K562 (cell line): ENCODE measurements around the gene ZNF441. TPM values are rescaled to one million over a fixed set of nuclear protein-coding genes. Genes with fewer than 3 reads are reported as not detected.

Source experiments
- CBX5 ChIP-seq: IDR thresholded peaks from 2 replicates; pipeline ENCODE4 v1.6.1; 2014; ENCODE audit warnings: low read depth, borderline replicate concordance
- E2F1 ChIP-seq: sonication (generic); formaldehyde crosslinking; IDR thresholded peaks from 2 replicates; pipeline ENCODE4 v1.8.1; 2023; ENCODE audit warnings: mild to moderate bottlenecking, missing genetic modification reagents, moderate library complexity
- EWSR1 ChIP-seq: fragments of 450-650 bp; IDR thresholded peaks from 2 replicates; pipeline ENCODE4 v1.6.1; 2018; ENCODE audit warnings: borderline replicate concordance, mild to moderate bottlenecking, low read depth, moderate library complexity; ENCODE audit not compliant: partially characterized antibody
- JUN ChIP-seq, 2 experiments: sonication (generic) in 1 of 2; formaldehyde crosslinking in 1 of 2; IDR thresholded peaks; 2 replicates each; pipeline versions ENCODE4 v1.6.1 to v1.8.0; 2012 to 2022; ENCODE audit warnings: borderline replicate concordance in 2 of 2, mild to moderate bottlenecking in 2 of 2, improper control_type of control experiment in 1 of 2, low read depth in 1 of 2, low read length in 1 of 2, missing genetic modification reagents in 1 of 2
- KLF16 ChIP-seq: IDR thresholded peaks from 2 replicates; pipeline ENCODE4 v1.6.1; 2016; ENCODE audit warnings: antibody characterized with exemption
- NRF1 ChIP-seq, 2 experiments: fragments of 450-650 bp; IDR thresholded peaks in 1 of 2; conservative IDR thresholded peaks in 1 of 2; 2 replicates each; pipeline ENCODE4 v1.6.1; 2014; ENCODE audit warnings: mild to moderate bottlenecking in 2 of 2
- RBM25 ChIP-seq: fragments of 200-400 bp; formaldehyde crosslinking; IDR thresholded peaks from 2 replicates; pipeline ENCODE4 v1.6.1; 2018; ENCODE audit warnings: low read length, low read depth, moderate library complexity; ENCODE audit not compliant: severe bottlenecking
- YY1 ChIP-seq, 3 experiments: IDR thresholded peaks; 2 replicates each; pipeline ENCODE4 v1.6.1; 2011; ENCODE audit warnings: low read length in 2 of 3, mild to moderate bottlenecking in 2 of 3, moderate library complexity in 2 of 3, borderline replicate concordance in 1 of 3, control low read depth in 1 of 3, low read depth in 1 of 3; ENCODE audit not compliant: insufficient read depth in 3 of 3, insufficient replicate concordance in 2 of 3, control insufficient read depth in 1 of 3, insufficient read length in 1 of 3; ENCODE audit errors: extremely low read depth in 1 of 3
- ZBTB8A ChIP-seq: fragments of 450-650 bp; IDR thresholded peaks from 2 replicates; pipeline ENCODE4 v1.6.1; 2018; ENCODE audit warnings: mild to moderate bottlenecking, moderate library complexity; ENCODE audit not compliant: partially characterized antibody
- ZKSCAN1 ChIP-seq: fragments of 150-350 bp; IDR thresholded peaks from 2 replicates; pipeline ENCODE4 v1.6.1; 2016; ENCODE audit warnings: low read depth, low read length
- ZNF280A ChIP-seq: fragments of 450-650 bp; IDR thresholded peaks from 2 replicates; pipeline ENCODE4 v1.6.1; 2018; ENCODE audit warnings: mild to moderate bottlenecking, low read depth; ENCODE audit not compliant: partially characterized antibody
- ZNF695 ChIP-seq: fragments of 450-650 bp; formaldehyde crosslinking; IDR thresholded peaks from 2 replicates; pipeline ENCODE4 v1.4.0; 2020; ENCODE audit warnings: mild to moderate bottlenecking, moderate library complexity
- ZNF75A ChIP-seq: fragments of 450-650 bp; formaldehyde crosslinking; IDR thresholded peaks from 2 replicates; pipeline ENCODE4 v1.4.0; 2020; ENCODE audit warnings: mild to moderate bottlenecking
- ZSCAN32 ChIP-seq: fragments of 450-650 bp; formaldehyde crosslinking; IDR thresholded peaks from 2 replicates; pipeline ENCODE4 v1.4.0; 2020; ENCODE audit warnings: mild to moderate bottlenecking, moderate library complexity
- polyA plus RNA-seq, 8 experiments: library from polyadenylated mRNA; depleted of rRNA in 4 of 8; stranded (reverse) in 5 of 8; unstranded in 3 of 8; fragments of >200 nt; fragmentation: Nextera tagmentation in 2 of 8; fragmentation: Illumina TruSeq in 1 of 8; extraction: Ambion mirVana in 2 of 8; extraction: Trizol in 1 of 8; gene quantifications; 2 replicates each; pipeline versions ENCODE4 v1.2.1 to v1.2.3, GENCODE V29; 2011 to 2014; ENCODE audit warnings: inconsistent platforms in 1 of 8, missing spikeins in 1 of 8
- total RNA-seq, 7 experiments: library from RNA; depleted of rRNA in 6 of 7; stranded (reverse); fragments of >200 nt in 6 of 7; fragmentation: Illumina TruSeq in 2 of 7; extraction: Trizol in 2 of 7; gene quantifications; 2 replicates each; pipeline versions ENCODE4 v1.2.1 to v1.2.3, GENCODE V29; 2011 to 2021; ENCODE audit warnings: low replicate concordance in 1 of 7
- TF ChIP-seq, protein P1 (sequence below): fragments of 250-450 bp; sonication (Bioruptor Pico); IDR thresholded peaks from 2 replicates; pipeline ENCODE4 v1.5.0; 2021; ENCODE audit warnings: mild to moderate bottlenecking, moderate library complexity
- TF ChIP-seq, protein P2 (sequence below), 2 experiments: fragments of 450-650 bp in 1 of 2; sonication (generic) in 1 of 2; formaldehyde crosslinking in 1 of 2; IDR thresholded peaks in 1 of 2; conservative IDR thresholded peaks in 1 of 2; 2 replicates each; pipeline versions ENCODE4 v1.6.1 to v1.8.1; 2016 to 2023; ENCODE audit warnings: mild to moderate bottlenecking in 2 of 2, moderate library complexity in 2 of 2, inconsistent platforms in 1 of 2, missing genetic modification reagents in 1 of 2
- TF ChIP-seq, protein P3 (sequence below): IDR thresholded peaks from 2 replicates; pipeline ENCODE4 v1.6.1; 2012; ENCODE audit warnings: low read depth, low read length, improper control_type of control experiment, borderline replicate concordance

The ZNF441 gene
- total and polyA plus RNA-seq, 9 of the 15 experiments (the other 6 are each of a cell fraction or from before 2014, with no cell fraction given): 1.9 to 14.0 (median 7.8) TPM

GRCh38 chr19:11722414-11722813 lies 44.4 kb upstream of the ZNF441 start (continued):
- TF ChIP-seq, protein P1, sequence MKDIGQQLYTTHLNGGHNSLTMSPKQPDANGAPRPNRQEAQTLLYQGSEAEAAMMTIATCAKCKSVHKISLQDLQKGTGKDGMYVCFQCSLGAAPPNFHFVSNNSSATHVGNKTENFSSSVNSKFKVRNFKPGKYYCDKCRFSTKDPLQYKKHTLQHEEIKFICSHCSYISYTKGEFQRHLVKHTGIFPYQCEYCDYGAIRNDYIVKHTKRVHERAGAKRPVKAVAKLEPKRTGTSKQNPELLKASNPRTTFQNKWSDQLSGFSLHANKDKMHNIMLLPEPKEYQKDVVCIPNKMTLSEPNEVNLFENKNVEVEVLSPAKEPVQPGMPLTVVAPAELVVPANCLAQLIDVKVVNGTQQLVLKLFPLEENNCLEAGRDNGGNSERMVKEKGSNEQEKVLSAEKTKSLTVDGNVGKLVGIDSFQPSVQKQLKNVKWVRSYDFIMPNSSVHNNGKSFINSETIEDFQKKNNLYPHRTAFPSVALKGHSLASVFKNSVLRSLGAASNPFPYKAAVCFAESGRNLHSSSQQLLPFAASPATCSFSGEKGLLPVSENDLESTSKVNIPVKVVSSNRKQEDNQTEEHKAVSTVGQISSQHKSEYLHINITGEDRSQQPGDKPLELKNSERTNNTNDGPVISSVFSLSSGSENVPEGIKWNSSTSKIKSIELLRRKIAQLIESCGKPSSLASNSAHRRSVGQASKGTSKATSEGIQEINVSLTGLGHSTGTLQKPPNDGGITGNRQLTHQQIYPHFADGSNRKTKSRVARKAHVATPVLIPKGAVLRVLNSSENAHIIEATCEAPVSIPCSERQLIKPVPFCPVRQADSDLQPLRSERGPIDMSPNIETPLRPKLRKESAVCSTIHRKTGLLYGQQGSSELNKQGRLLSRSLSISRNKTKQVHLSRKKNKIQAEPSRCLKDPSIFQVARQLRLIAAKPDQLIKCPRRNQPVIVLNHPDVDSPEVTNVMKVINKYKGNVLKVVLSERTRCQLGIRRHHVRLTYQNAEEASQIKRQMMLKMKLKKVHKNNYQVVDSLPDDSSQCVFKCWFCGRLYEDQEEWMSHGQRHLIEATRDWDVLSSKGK (CRISPR knock-in tag): no peak
- TF ChIP-seq ZSCAN32 (CRISPR knock-in tag): no peak
- no peak for TF ChIP-seq EWSR1
- TF ChIP-seq NRF1 (conservative IDR thresholded peaks at IDR 0.05 in 1 of 2, IDR thresholded peaks at IDR 0.05 in 1 of 2): no peak
- no peak for TF ChIP-seq ZNF695 (CRISPR knock-in tag)
- peak; percentile 17; the same call in 1 of the 2 replicates for TF ChIP-seq JUN (IDR thresholded peaks at IDR 0.05; ENCODE audit: borderline replicate concordance, low read depth, low read length)
- TF ChIP-seq JUN (CRISPR knock-in tag; IDR thresholded peaks at IDR 0.05; ENCODE audit: borderline replicate concordance): no peak
- TF ChIP-seq, protein P2, sequence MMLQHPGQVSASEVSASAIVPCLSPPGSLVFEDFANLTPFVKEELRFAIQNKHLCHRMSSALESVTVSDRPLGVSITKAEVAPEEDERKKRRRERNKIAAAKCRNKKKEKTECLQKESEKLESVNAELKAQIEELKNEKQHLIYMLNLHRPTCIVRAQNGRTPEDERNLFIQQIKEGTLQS (IDR thresholded peaks at IDR 0.05): no peak
- TF ChIP-seq, protein P2 (CRISPR knock-in tag; conservative IDR thresholded peaks at IDR 0.05): no peak
- TF ChIP-seq YY1 (IDR thresholded peaks at IDR 0.05; ENCODE audit: borderline replicate concordance in 1 of 3, control insufficient read depth in 1 of 3, extremely low read depth in 1 of 3, insufficient read depth in 3 of 3, insufficient read length in 1 of 3, insufficient replicate concordance in 2 of 3, low read depth in 1 of 3, low read length in 2 of 3): no peak
- TF ChIP-seq ZKSCAN1: no peak
- peak; percentile 13 for TF ChIP-seq RBM25
- TF ChIP-seq ZNF280A: peak; percentile 55
- TF ChIP-seq, protein P3, sequence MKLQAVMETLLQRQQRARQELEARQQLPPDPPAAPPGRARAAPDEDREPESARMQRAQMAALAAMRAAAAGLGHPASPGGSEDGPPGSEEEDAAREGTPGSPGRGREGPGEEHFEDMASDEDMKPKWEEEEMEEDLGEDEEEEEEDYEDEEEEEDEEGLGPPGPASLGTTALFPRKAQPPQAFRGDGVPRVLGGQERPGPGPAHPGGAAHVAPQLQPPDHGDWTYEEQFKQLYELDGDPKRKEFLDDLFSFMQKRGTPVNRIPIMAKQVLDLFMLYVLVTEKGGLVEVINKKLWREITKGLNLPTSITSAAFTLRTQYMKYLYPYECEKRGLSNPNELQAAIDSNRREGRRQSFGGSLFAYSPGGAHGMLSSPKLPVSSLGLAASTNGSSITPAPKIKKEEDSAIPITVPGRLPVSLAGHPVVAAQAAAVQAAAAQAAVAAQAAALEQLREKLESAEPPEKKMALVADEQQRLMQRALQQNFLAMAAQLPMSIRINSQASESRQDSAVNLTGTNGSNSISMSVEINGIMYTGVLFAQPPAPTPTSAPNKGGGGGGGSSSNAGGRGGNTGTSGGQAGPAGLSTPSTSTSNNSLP: no peak
- TF ChIP-seq ZNF75A (CRISPR knock-in tag): peak; percentile 96
- no peak for TF ChIP-seq E2F1 (CRISPR knock-in tag)
- no peak for TF ChIP-seq KLF16
- no peak for TF ChIP-seq ZBTB8A
- peak; percentile 55; the same call in 1 of the 2 replicates for TF ChIP-seq CBX5
